Panc1 (cell line): ENCODE results near the gene VWA5B1. TPM values are rescaled to one million over a fixed set of nuclear protein-coding genes. Genes with fewer than 3 reads are reported as not detected.

Experiments
- ATAC-seq: fragments of 200-7000 bp; cut with Tn5 transposase; 2 replicates; pipeline ENCODE4 v1.9.1; 2020; ENCODE audit warnings: mild to moderate bottlenecking, moderate library complexity
- BruUV-seq: library from RNA; stranded (reverse); fragments of 400-500 nt; replicated peaks from 2 replicates; lab custom pipeline; 2021; lab: Mats Ljungman, UMichigan
- CTCF ChIA-PET: fragments of 300-600 bp; sonication (Branson Sonifier 250); formaldehyde crosslinking; loops from one replicate; lab custom pipeline; 2022; ENCODE audit warnings: antibody characterized with exemption; lab: Charles Lee
- POLR2A ChIA-PET: fragments of 300-600 bp; sonication (Branson Sonifier 250); formaldehyde crosslinking; loops from one replicate; lab custom pipeline; 2022; ENCODE audit warnings: antibody characterized with exemption; lab: Charles Lee
- DNase-seq: peaks from one replicate; pipeline ENCODE4 v3.0.0-alpha.2; 2010; ENCODE audit warnings: low read depth, low spot score
- H3K27ac ChIP-seq: 2 replicates; pipeline ENCODE4 v1.5.1; 2011; ENCODE audit warnings: mild to moderate bottlenecking, low read length, inconsistent platforms
- H3K27me3 ChIP-seq: fragments of 200-500 bp; sonication (Bioruptor generic); 2 replicates; pipeline ENCODE4 v1.6.0; 2014; ENCODE audit warnings: low read length, inconsistent platforms; ENCODE audit not compliant: control insufficient read depth, insufficient read depth
- H3K36me3 ChIP-seq: fragments of 200-500 bp; sonication (Bioruptor generic); 2 replicates; pipeline ENCODE4 v1.5.1; 2014; ENCODE audit warnings: inconsistent platforms, mild to moderate bottlenecking, low read length, moderate library complexity; ENCODE audit not compliant: control insufficient read depth, insufficient read depth
- H3K4me1 ChIP-seq: 2 replicates; pipeline ENCODE4 v1.5.1; 2011; ENCODE audit warnings: inconsistent platforms, mild to moderate bottlenecking, low read length, moderate library complexity; ENCODE audit not compliant: control insufficient read depth, insufficient read depth
- H3K4me3 ChIP-seq, 2 experiments: 2 replicates each; pipeline ENCODE4 v1.5.1; 2011 to 2012; ENCODE audit warnings: low read depth in 2 of 2, low read length in 2 of 2, mild to moderate bottlenecking in 2 of 2, inconsistent platforms in 1 of 2, moderate library complexity in 1 of 2
- H3K9me3 ChIP-seq: fragments of 200-500 bp; sonication (Bioruptor generic); 2 replicates; pipeline ENCODE4 v1.5.1; 2014; ENCODE audit warnings: low read depth, mild to moderate bottlenecking, inconsistent platforms, low read length, moderate library complexity; ENCODE audit not compliant: control insufficient read depth, insufficient read depth
- POLR2AphosphoS5 ChIP-seq: IDR thresholded peaks from 2 replicates; pipeline ENCODE4 v1.6.1; 2012; ENCODE audit warnings: mild to moderate bottlenecking, low read depth, low read length, moderate library complexity
- SIN3A ChIP-seq: IDR thresholded peaks from 2 replicates; pipeline ENCODE4 v1.6.1; 2012; ENCODE audit warnings: low read depth, mild to moderate bottlenecking, low read length, moderate library complexity, borderline replicate concordance; ENCODE audit not compliant: insufficient read depth
- TCF7L2 ChIP-seq: IDR thresholded peaks from 2 replicates; pipeline ENCODE4 v1.6.1; 2011; ENCODE audit warnings: mild to moderate bottlenecking, low read depth, low read length, inconsistent platforms
- in situ Hi-C: cut with HindIII; loops from 2 replicates; pipeline ENCODE4 v1.10.0; 2016; ENCODE audit warnings: low sequenced_read_pairs, low pct_unique_long_range_greater_than_20kb
- intact Hi-C: fragments of 100-400 bp; cut with micrococcal nuclease; formaldehyde crosslinking; loops from one replicate; pipeline ENCODE4 v1.10.0; 2022; ENCODE audit not compliant: unreplicated experiment
- total RNA-seq: library from RNA; stranded (reverse); gene quantifications from one replicate; pipeline ENCODE4 v1.2.1, GENCODE V29; 2021; ENCODE audit not compliant: unreplicated experiment
- TF ChIP-seq, protein P1 (sequence below), 2 experiments: IDR thresholded peaks; 2 replicates each; pipeline ENCODE4 v1.6.1; 2011 to 2012; ENCODE audit warnings: low read depth in 2 of 2, control low read depth in 1 of 2, low read length in 1 of 2, mild to moderate bottlenecking in 1 of 2, moderate library complexity in 1 of 2; ENCODE audit not compliant: insufficient read depth in 1 of 2
- TF ChIP-seq, protein P2 (sequence below): fragments of 450-650 bp; IDR thresholded peaks from 2 replicates; pipeline ENCODE4 v1.5.1; 2017; ENCODE audit warnings: mild to moderate bottlenecking

Gene VWA5B1
- total RNA-seq, 1 experiment from 2014 or later = not detected

DNA sequence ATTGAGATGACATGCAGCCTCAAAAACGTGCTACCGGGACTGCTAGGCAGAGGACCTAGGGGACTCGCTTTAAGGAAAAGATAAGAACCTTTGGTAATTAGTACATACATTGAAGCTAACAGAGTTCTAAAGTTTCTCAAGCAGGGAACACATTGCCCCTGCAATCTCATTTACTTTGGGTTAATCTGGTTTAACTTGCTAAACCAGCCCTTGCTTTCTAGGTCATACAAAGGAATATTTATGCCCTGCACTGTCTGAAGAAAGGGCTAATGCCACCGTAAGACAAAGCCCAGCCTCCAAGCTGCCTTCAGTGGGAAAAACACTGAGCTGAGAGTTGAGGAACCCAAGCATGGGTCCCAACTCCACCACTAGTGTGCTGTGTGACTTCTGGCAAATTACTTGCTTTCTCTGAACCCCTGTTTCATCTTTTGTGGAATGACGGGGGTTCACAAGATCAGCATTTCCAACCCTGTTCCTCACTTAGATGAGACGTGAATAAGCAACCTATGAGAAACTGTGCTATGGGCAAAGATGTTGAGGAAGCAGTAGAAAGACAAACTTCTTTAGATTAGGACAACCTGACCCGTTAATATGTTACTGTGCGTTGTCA is 66.3 kb downstream of the VWA5B1 start:
- no peak for ATAC-seq
- H3K27me3 ChIP-seq = peaks cover 17% of the 10 kb centered on the region; the same call in 1 of the 2 replicates
- no peak overlapping the region for H3K27ac ChIP-seq
- in situ Hi-C loops (no loop called here), intact Hi-C loops (no loop called here)
- H3K4me1 ChIP-seq = no peaks in the 10 kb centered on the region
- H3K4me3 ChIP-seq = no peak overlapping the region
- no peaks in the 10 kb centered on the region for H3K9me3 ChIP-seq
- POLR2A ChIA-PET = no interaction called here
- CTCF ChIA-PET = no interaction called here
- TF ChIP-seq TCF7L2 (no peak), SIN3A (no peak), POLR2AphosphoS5 (no peak)
- TF ChIP-seq, protein P1, sequence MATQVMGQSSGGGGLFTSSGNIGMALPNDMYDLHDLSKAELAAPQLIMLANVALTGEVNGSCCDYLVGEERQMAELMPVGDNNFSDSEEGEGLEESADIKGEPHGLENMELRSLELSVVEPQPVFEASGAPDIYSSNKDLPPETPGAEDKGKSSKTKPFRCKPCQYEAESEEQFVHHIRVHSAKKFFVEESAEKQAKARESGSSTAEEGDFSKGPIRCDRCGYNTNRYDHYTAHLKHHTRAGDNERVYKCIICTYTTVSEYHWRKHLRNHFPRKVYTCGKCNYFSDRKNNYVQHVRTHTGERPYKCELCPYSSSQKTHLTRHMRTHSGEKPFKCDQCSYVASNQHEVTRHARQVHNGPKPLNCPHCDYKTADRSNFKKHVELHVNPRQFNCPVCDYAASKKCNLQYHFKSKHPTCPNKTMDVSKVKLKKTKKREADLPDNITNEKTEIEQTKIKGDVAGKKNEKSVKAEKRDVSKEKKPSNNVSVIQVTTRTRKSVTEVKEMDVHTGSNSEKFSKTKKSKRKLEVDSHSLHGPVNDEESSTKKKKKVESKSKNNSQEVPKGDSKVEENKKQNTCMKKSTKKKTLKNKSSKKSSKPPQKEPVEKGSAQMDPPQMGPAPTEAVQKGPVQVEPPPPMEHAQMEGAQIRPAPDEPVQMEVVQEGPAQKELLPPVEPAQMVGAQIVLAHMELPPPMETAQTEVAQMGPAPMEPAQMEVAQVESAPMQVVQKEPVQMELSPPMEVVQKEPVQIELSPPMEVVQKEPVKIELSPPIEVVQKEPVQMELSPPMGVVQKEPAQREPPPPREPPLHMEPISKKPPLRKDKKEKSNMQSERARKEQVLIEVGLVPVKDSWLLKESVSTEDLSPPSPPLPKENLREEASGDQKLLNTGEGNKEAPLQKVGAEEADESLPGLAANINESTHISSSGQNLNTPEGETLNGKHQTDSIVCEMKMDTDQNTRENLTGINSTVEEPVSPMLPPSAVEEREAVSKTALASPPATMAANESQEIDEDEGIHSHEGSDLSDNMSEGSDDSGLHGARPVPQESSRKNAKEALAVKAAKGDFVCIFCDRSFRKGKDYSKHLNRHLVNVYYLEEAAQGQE (IDR thresholded peaks at IDR 0.05; ENCODE audit: insufficient read depth in 1 of 2, low read depth in 2 of 2, low read length in 1 of 2) = no peak
- TF ChIP-seq, protein P2, sequence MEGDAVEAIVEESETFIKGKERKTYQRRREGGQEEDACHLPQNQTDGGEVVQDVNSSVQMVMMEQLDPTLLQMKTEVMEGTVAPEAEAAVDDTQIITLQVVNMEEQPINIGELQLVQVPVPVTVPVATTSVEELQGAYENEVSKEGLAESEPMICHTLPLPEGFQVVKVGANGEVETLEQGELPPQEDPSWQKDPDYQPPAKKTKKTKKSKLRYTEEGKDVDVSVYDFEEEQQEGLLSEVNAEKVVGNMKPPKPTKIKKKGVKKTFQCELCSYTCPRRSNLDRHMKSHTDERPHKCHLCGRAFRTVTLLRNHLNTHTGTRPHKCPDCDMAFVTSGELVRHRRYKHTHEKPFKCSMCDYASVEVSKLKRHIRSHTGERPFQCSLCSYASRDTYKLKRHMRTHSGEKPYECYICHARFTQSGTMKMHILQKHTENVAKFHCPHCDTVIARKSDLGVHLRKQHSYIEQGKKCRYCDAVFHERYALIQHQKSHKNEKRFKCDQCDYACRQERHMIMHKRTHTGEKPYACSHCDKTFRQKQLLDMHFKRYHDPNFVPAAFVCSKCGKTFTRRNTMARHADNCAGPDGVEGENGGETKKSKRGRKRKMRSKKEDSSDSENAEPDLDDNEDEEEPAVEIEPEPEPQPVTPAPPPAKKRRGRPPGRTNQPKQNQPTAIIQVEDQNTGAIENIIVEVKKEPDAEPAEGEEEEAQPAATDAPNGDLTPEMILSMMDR = no peak
- no peak for DNase-seq
- H3K36me3 ChIP-seq = no peaks in the 10 kb centered on the region; the same call in 1 of the 2 replicates
- BruUV-seq = no TSS peak

DNA sequence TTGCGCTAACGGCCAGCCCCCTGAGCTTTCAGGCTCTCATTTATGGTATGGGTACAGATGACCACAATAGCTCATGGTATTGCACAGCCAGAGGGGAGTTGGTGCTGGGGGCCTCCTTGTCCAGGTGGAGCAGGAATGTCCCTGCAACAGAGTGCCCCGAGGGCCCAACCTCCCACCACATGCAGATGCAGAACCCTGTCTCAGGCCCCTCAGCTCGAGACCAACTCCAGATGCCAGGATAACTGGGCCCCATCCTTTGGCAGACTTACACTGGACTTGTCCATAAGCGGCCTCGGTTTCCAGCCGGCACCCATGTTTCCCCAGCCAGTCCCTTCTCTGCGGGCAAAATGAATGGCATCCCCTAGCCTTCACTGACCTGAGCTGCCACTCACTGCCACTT is 67.1 kb downstream of the VWA5B1 start:
- TF ChIP-seq, protein P2 = no peak
- TF ChIP-seq TCF7L2 = no peak
- TF ChIP-seq SIN3A = no peak
- TF ChIP-seq POLR2AphosphoS5 = no peak
- TF ChIP-seq, protein P1 (IDR thresholded peaks at IDR 0.05; ENCODE audit: insufficient read depth in 1 of 2, low read depth in 2 of 2, low read length in 1 of 2) = no peak
- POLR2A ChIA-PET = no interaction called here
- no peaks in the 10 kb centered on the region for H3K4me1 ChIP-seq
- no peak overlapping the region for H3K27ac ChIP-seq
- in situ Hi-C loops (no loop called here), intact Hi-C loops (no loop called here)
- H3K27me3 ChIP-seq = peaks cover 17% of the 10 kb centered on the region; the same call in 1 of the 2 replicates
- CTCF ChIA-PET = no interaction called here
- ATAC-seq (no peak), DNase-seq (no peak)
- BruUV-seq = no TSS peak
- H3K36me3 ChIP-seq = no peaks in the 10 kb centered on the region; the same call in 1 of the 2 replicates
- no peaks in the 10 kb centered on the region for H3K9me3 ChIP-seq
- no peak overlapping the region for H3K4me3 ChIP-seq
